CD14-positive monocyte (primary cell): ENCODE measurements around the gene TNFRSF14. TPM values are rescaled to one million over a fixed set of nuclear protein-coding genes. Genes with fewer than 3 reads are reported as not detected.

Experiments used
- DNase-seq, 3 donors: peaks; one replicate each; pipeline ENCODE4 v3.0.0-alpha.2; 2011 to 2022
- H2AFZ ChIP-seq: 2 replicates; pipeline ENCODE4 v1.6.0; 2012; ENCODE audit warnings: mild to moderate bottlenecking, low read depth, low read length, inconsistent platforms; ENCODE audit not compliant: insufficient read depth, poor library complexity, severe bottlenecking
- H3K27ac ChIP-seq, 2 donors: 1 replicate in 1 of 2; 2 replicates in 1 of 2; pipeline ENCODE4 v1.5.1; 2012 to 2013; ENCODE audit warnings: low read length in 2 of 2, control low read depth in 1 of 2, inconsistent platforms in 1 of 2, low read depth in 1 of 2, mild to moderate bottlenecking in 1 of 2
- H3K27me3 ChIP-seq, 2 donors: one replicate each; pipeline versions ENCODE4 v1.6.0 to v1.6.1; 2011 to 2013; ENCODE audit warnings: low read length in 2 of 2; ENCODE audit not compliant: control insufficient read depth in 2 of 2, insufficient read depth in 2 of 2
- H3K36me3 ChIP-seq, 2 donors: replicated peaks in 1 of 2; 1 replicate in 1 of 2; 2 replicates in 1 of 2; pipeline versions ENCODE4 v1.5.1 to v1.6.1; 2012 to 2013; ENCODE audit warnings: low read length in 2 of 2, control low read depth in 1 of 2, inconsistent platforms in 1 of 2, mild to moderate bottlenecking in 1 of 2; ENCODE audit not compliant: insufficient read depth in 2 of 2, control insufficient read depth in 1 of 2
- H3K4me1 ChIP-seq, 2 donors: 1 replicate in 1 of 2; 2 replicates in 1 of 2; pipeline versions ENCODE4 v1.5.1 to v1.6.1; 2012 to 2013; ENCODE audit warnings: low read length in 2 of 2, control low read depth in 1 of 2, inconsistent platforms in 1 of 2, mild to moderate bottlenecking in 1 of 2, moderate library complexity in 1 of 2; ENCODE audit not compliant: insufficient read depth in 2 of 2, control insufficient read depth in 1 of 2
- H3K4me2 ChIP-seq: replicated peaks from 2 replicates; pipeline ENCODE3; 2012; ENCODE audit warnings: low read length, moderate library complexity, mild to moderate bottlenecking; ENCODE audit not compliant: poor library complexity, severe bottlenecking; ENCODE audit errors: extremely low read depth
- H3K4me3 ChIP-seq, 3 experiments: fragments of 200-600 bp in 1 of 3; sonication (generic) in 1 of 3; replicated peaks in 1 of 3; 1 replicate in 2 of 3; 2 replicates in 1 of 3; pipeline ENCODE4 v1.5.1; 2011 to 2013; ENCODE audit warnings: low read length in 3 of 3, mild to moderate bottlenecking in 3 of 3, control low read depth in 2 of 3, low read depth in 2 of 3, inconsistent platforms in 1 of 3, moderate library complexity in 1 of 3
- H3K79me2 ChIP-seq: 2 replicates; pipeline ENCODE4 v1.6.0; 2012; ENCODE audit warnings: mild to moderate bottlenecking, control low read depth, inconsistent platforms, low read length, moderate library complexity; ENCODE audit not compliant: insufficient read depth
- H3K9ac ChIP-seq: 2 replicates; pipeline ENCODE4 v1.6.0; 2017; ENCODE audit warnings: low read length, mild to moderate bottlenecking; ENCODE audit not compliant: insufficient read depth, poor library complexity, severe bottlenecking
- H3K9me3 ChIP-seq, 2 donors: replicated peaks in 1 of 2; 1 replicate in 1 of 2; 2 replicates in 1 of 2; pipeline versions ENCODE4 v1.5.1 to v1.6.1; 2012 to 2013; ENCODE audit warnings: low read length in 2 of 2, control low read depth in 1 of 2; ENCODE audit not compliant: control insufficient read depth in 1 of 2, insufficient read depth in 1 of 2
- H4K20me1 ChIP-seq: 2 replicates; pipeline ENCODE4 v1.6.0; 2012; ENCODE audit warnings: mild to moderate bottlenecking, low read length, control low read depth, moderate library complexity; ENCODE audit not compliant: insufficient read depth
- H3K27ac Mint-ChIP-seq, 7 donors: one replicate each; pipeline ENCODE4 v1.8.0; 2020; ENCODE audit warnings: mild to moderate bottlenecking in 7 of 7, mixed read lengths in 7 of 7, moderate library complexity in 6 of 7, inconsistent platforms in 2 of 7
- H3K27me3 Mint-ChIP-seq, 3 donors: one replicate each; pipeline ENCODE4 v1.8.0; 2021 to 2022; ENCODE audit warnings: low read depth in 3 of 3, mild to moderate bottlenecking in 3 of 3, mixed read lengths in 3 of 3, moderate library complexity in 3 of 3, inconsistent platforms in 1 of 3
- H3K36me3 Mint-ChIP-seq, 2 donors: one replicate each; pipeline ENCODE4 v1.8.0; 2020; ENCODE audit warnings: mixed read lengths in 2 of 2, inconsistent platforms in 1 of 2, mild to moderate bottlenecking in 1 of 2
- H3K4me1 Mint-ChIP-seq: one replicate; pipeline ENCODE4 v1.8.0; 2020; ENCODE audit warnings: mild to moderate bottlenecking, mixed read lengths
- H3K4me3 Mint-ChIP-seq, 2 donors: one replicate each; pipeline ENCODE4 v1.8.0; 2020; ENCODE audit warnings: mild to moderate bottlenecking in 2 of 2, mixed read lengths in 2 of 2, moderate library complexity in 1 of 2
- H3K9me3 Mint-ChIP-seq, 7 donors: one replicate each; pipeline ENCODE4 v1.8.0; 2020 to 2022; ENCODE audit warnings: mixed read lengths in 7 of 7, mild to moderate bottlenecking in 6 of 7, moderate library complexity in 6 of 7, inconsistent platforms in 2 of 7
- CTCF ChIP-seq: fragments of 200-600 bp; IDR thresholded peaks from one replicate; pipeline ENCODE4 v1.8.0; 2022; ENCODE audit warnings: antibody characterized with exemption, mild to moderate bottlenecking
- WGBS: methylation state at CpG from one replicate; pipeline ENCODE4 v1.1.5; 2013; ENCODE audit warnings: missing lambda C conversion rate; ENCODE audit not compliant: insufficient coverage; 5-methylcytosine and 5-hydroxymethylcytosine counted together
- intact Hi-C, 2 donors: fragments of 100-400 bp; cut with micrococcal nuclease; formaldehyde crosslinking; loops; one replicate each; pipeline versions ENCODE4 v1.15.0 to v1.15.1; 2023
- polyA minus RNA-seq: library from RNA; depleted of rRNA, polyadenylated mRNA; stranded (reverse); fragments of >200 nt; gene quantifications from 2 replicates; pipeline ENCODE4 v1.2.3, GENCODE V29; 2012
- polyA plus RNA-seq, 3 donors: library from polyadenylated mRNA; depleted of rRNA in 1 of 3; unstranded in 2 of 3; stranded (reverse) in 1 of 3; fragments of 300-500 nt in 2 of 3; fragments of >200 nt in 1 of 3; fragmentation: Illumina TruSeq in 2 of 3; gene quantifications; 1 replicate in 2 of 3; 2 replicates in 1 of 3; pipeline ENCODE4 v1.2.3, GENCODE V29; 2012 to 2021
- total RNA-seq, 12 experiments: library from RNA in 1 of 12; stranded (reverse) in 1 of 12; fragments of 120-200 nt in 1 of 12; gene quantifications; one replicate each; pipeline ENCODE4 v1.2.4 and lab custom pipeline; 2013 to 2026; ENCODE audit warnings: mixed read lengths in 6 of 12, inconsistent platforms in 1 of 12

Gene TNFRSF14
- total RNA-seq (2013): 137 TPM
- polyA plus RNA-seq (100 to 1,000 TPM in 1 of 3 donors, 10 to 100 TPM in 2; 62.1 to 512 (median 64.4) TPM), polyA minus RNA-seq (111 and 174 TPM in 2 replicates), total RNA-seq (lab: John Stamatoyannopoulos, UW) (84.6 to 298 (median 167) reads per million in 11 experiments)

- Mint-ChIP-seq H3K4me1 (peaks cover 24% of the 10 kb centered on the region), H3K4me3 (peak within 1 kb of the TSS; percentile 93 to 96), H3K36me3 (peaks cover 27 to 38% of the 10 kb centered on the region in 2 donors), H3K27me3 (peaks cover 8 to 16% (median 14%) of the 10 kb centered on the region in 3 donors), H3K27ac (peak within 1 kb of the TSS; percentile 97 to 100 (median 98)), H3K9me3 (peaks cover 0 to 3% (median 0%) of the 10 kb centered on the region in 7 donors)
- Histone ChIP-seq H3K9ac (peak within 1 kb of the TSS; percentile 93), H3K9me3 (no peaks in the 10 kb centered on the region), H3K4me1 (peaks cover 35 to 39% of the 10 kb centered on the region in 2 donors), H3K4me3 (peak within 1 kb of the TSS; percentile 77 to 98 (median 82)), H2AFZ (peak within 1 kb of the TSS; percentile 69), H3K36me3 (peaks cover 36 to 38% of the 10 kb centered on the region in 2 donors), H3K4me2 (peak within 1 kb of the TSS; percentile 97), H4K20me1 (peaks cover 37% of the 10 kb centered on the region), H3K27me3 (no peaks in the 10 kb centered on the region), H3K27ac (peak within 1 kb of the TSS; percentile 96 to 97), H3K79me2 (peaks cover 27% of the 10 kb centered on the region)
- peak; percentile 69 to 75 (median 75) for DNase-seq
- under 1% methylated on average over 15 of the region's 16 CpGs for WGBS
- no peak for TF ChIP-seq CTCF
- intact Hi-C loops: no loop called here
These were observed at the start of gene TNFRSF14 for GRCh38 chr1:2556277-2556677. Gene TNFRSF14 (plus strand): TSS chr1:2556371. CDS start chr1:2556665, 294 bp downstream.

- no peak overlapping the region for H3K4me3 Mint-ChIP-seq
- no peak overlapping the region for H3K27ac ChIP-seq
- H4K20me1 ChIP-seq: peaks cover 46% of the 10 kb centered on the region
- intact Hi-C loops: no loop called here
- H3K4me1 Mint-ChIP-seq: no peaks in the 10 kb centered on the region
- H3K27me3 Mint-ChIP-seq: peaks cover 0 to 5% (median 0%) of the 10 kb centered on the region in 3 donors
- no peak for DNase-seq
- H3K4me2 ChIP-seq: no peak overlapping the region
- H3K27ac Mint-ChIP-seq: no peak overlapping the region
- peaks cover 48 to 49% of the 10 kb centered on the region in 2 donors for H3K36me3 ChIP-seq
- H3K79me2 ChIP-seq: no peaks in the 10 kb centered on the region
- H3K4me3 ChIP-seq: no peak overlapping the region
- H2AFZ ChIP-seq: no peak overlapping the region
- no peak for TF ChIP-seq CTCF
- no peaks in the 10 kb centered on the region for H3K4me1 ChIP-seq
- H3K27me3 ChIP-seq: no peaks in the 10 kb centered on the region
- no peaks in the 10 kb centered on the region for H3K9me3 ChIP-seq
- H3K9me3 Mint-ChIP-seq: no peaks in the 10 kb centered on the region
- no peak overlapping the region for H3K9ac ChIP-seq
- WGBS: 80% methylated on average over 12 of the region's 15 CpGs
- peaks cover 28 to 40% of the 10 kb centered on the region in 2 donors for H3K36me3 Mint-ChIP-seq
These were observed 49.1 kb upstream of the TNFRSF14 start for GRCh38 chr1:2506901-2507565.
